Dermis microvascular lymphatic vessel endothelial cell (primary cell): Measurements from ENCODE around the gene RFESD. TPM values are rescaled to one million over a fixed set of nuclear protein-coding genes. Genes with fewer than 3 reads are reported as not detected.

Experiments used
- DNase-seq, 2 donors: peaks; one replicate each; pipeline versions ENCODE4 v3.0.0 to v3.0.0-alpha.2; 2010; ENCODE audit warnings: low read depth in 2 of 2
- total RNA-seq: library from RNA; depleted of rRNA; stranded (reverse); fragments of >200 nt; gene quantifications from 2 replicates; pipeline ENCODE4 v1.2.1, GENCODE V29; 2014

The RFESD gene
- total RNA-seq, 1 donor from 2014 or later = 1.2 TPM

DNA sequence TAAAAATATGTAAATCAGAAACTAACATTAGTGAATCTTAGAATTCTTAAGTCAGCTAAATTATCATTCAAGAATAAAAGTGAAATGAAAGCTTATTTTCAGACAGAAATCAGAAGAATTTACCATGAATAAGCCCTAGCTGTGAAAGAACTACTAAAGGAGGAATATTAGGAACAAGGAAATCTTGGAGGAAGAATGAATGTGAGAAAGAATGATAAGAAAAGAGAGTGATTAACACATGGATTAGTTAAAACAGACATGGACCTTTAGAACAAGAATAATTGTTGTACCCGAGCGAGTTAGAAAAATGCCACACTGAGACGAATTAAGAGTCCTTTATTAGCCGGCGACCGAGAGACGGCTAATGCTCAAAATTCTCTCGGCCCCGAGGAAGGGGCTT lies 60.5 kb downstream of the RFESD start:
- DNase-seq = no peak

Other genes with a start within 250 kb of the RFESD start
- gene SKIC3, start 91.8 kb upstream of the RFESD start, total RNA-seq = 75.9 and 78.1 TPM in 2 replicates
- gene ARSK, start 91.7 kb upstream of the RFESD start, total RNA-seq = 2.2 and 2.4 TPM in 2 replicates
- gene GPR150, start 26.7 kb upstream of the RFESD start, total RNA-seq = 0.13 TPM in 2 replicates
- 0.13 TPM in 1 of 2 replicates, not detected in the other for gene SPATA9, start 36.2 kb downstream of the RFESD start, total RNA-seq
- 26.0 and 35.0 TPM in 2 replicates for gene RHOBTB3, start 84.6 kb downstream of the RFESD start, total RNA-seq
- 28.8 and 34.5 TPM in 2 replicates for gene GLRX, start 175.9 kb downstream of the RFESD start, total RNA-seq